Ramos (cell line): Measurements from ENCODE around the gene WNT5A.
"Not testable (repeated sequence)": the region's sequence is repeated elsewhere in the genome, so short reads cannot be mapped to it uniquely, and the experiment has no call there.

Source experiments
- in situ Hi-C: fragments of 300-500 bp; cut with MboI; formaldehyde crosslinking; loops from one replicate; pipeline ENCODE4 v1.14.3; 2022; ENCODE audit warnings: low sequenced_read_pairs; ENCODE audit not compliant: unreplicated experiment

WNT5A gene

DNA sequence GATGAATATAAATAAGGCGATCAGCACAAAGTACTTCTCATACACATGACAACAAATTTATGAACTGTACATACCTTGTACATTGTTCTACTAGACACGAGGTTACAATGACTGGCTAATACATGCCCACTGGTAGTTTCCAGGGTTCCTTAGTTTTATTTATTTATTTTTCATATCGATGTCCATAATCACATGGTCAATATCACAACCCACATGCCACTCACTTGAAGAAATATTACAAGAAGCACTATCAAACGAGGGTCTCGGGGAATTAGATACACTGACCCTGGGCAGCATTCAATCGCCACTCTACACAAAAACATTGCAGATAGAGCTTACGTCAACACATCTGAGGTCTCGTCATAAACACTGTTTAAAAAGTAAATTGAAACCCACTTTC, 21.2 kb upstream of the WNT5A start:
- in situ Hi-C loops = no loop called here

DNA sequence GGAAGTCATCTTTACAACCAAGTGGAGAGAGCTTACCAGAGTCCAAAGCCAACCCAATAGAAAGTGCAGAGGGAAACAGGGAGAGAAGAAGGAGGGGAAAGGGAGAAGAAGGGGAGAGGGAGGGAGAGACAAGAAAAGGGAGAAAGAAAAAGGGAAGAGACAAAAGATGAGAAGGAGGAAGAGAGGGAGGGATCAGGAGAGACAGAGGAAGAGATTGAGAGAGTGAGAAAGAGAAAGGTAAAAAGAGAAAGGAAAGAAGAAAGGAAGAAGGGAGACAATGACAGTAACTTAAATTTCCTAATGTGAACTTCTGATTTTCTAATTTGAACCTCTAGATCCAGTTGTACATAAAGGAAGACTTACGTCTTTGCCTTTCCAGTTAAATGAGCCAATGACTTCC, 20.7 kb upstream of the WNT5A start:
- in situ Hi-C loops = no loop called here

GRCh38 chr3:55505776-55506175, 18.7 kb upstream of the WNT5A start:
- in situ Hi-C loops = no loop called here

GRCh38 chr3:55505102-55505501, 18.0 kb upstream of the WNT5A start:
- in situ Hi-C loops = not testable (repeated sequence)

- in situ Hi-C loops = no loop called here
Measured at GRCh38 chr3:55501905-55502304, 14.8 kb upstream of the WNT5A start.

DNA sequence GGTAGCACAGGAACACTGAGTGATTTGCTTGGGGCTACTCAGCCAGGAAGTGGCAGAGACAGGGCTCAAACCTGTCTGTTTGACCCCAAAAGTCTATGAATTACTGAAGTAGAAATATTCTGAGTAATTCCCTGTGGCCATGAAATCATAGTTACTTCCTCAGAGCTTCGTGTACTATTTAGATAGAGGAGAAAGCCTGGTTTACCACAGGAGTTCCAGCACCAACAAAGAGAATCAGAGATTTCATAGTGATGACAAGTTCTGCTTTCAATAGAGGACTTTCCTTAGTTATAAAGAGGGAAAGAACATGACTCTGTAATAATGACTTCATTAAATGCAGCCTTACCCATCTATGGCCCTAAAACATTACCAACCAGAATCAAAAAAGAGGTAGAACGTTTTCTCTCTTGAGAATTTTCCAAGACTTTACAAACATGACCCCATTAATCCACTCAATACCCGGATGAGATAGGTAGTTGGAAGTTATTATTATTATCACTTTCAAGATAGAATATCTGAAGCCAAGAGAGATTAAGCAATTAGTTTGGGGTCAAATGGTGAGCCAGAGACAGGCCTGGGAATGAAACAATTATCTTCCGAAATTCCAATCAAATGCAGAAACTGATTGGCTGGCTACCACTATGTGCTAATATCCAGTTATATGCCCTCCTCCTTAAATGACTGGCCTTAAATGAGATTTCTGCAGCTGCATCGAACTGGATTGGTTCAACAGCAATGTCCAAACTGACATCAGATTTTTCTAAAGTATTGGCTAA, 13.6 kb upstream of the WNT5A start:
- in situ Hi-C loops = no loop called here

DNA sequence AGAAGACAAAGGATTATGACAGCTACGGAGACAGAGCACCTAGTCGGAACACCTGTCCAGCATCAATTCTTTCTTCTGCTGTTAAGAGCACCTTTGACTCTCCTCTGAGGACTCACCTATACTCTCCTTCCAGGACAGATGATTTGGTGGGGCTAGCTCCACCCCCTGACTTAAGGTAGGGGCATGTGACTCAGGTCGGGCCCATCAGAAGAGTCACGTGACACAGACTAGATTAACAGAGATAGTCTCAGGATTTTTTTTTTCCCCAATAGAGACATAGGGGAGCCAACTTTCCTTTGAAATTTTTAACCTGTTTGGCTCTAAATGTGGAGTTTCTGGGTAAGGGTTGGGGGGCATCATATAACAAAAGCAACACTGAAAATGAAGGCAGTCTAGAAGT, 11.4 kb upstream of the WNT5A start:
- in situ Hi-C loops = no loop called here

- in situ Hi-C loops = no loop called here
Measured at GRCh38 chr3:55497250-55497649, 10.1 kb upstream of the WNT5A start.

- in situ Hi-C loops = no loop called here
Measured at GRCh38 chr3:55494976-55495375, 7.9 kb upstream of the WNT5A start.

GRCh38 chr3:55492976-55493375, 5.9 kb upstream of the WNT5A start:
- in situ Hi-C loops = no loop called here

DNA sequence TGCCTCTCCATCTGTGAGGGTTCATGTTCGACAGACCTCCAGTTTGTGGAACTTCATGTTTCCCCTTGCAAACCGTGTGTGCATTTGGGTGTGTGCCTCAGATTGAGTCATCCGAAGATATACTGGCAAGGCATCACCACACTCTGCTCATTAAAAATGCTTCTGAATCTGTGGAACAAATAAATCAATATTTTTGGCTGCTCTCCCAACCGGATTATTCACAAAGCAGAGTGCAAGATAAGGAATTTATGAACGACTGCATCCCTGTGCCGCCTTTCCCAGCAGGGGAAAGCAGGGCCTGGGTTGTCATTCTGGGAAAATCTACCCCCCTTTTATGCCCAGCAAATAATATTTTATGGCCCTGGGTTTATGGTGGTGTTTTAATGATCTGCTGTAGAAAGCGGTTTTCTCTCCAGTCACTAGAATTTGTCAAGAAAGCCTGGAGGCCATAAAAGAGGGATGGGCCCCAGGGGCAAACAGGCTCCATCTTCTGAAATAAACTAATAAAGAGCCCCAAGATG, 4.2 kb upstream of the WNT5A start:
- in situ Hi-C loops = no loop called here

GRCh38 chr3:55490276-55490913, 3.3 kb upstream of the WNT5A start:
- in situ Hi-C loops = no loop called here

GRCh38 chr3:55489798-55490132, 2.7 kb upstream of the WNT5A start:
- in situ Hi-C loops = no loop called here

DNA sequence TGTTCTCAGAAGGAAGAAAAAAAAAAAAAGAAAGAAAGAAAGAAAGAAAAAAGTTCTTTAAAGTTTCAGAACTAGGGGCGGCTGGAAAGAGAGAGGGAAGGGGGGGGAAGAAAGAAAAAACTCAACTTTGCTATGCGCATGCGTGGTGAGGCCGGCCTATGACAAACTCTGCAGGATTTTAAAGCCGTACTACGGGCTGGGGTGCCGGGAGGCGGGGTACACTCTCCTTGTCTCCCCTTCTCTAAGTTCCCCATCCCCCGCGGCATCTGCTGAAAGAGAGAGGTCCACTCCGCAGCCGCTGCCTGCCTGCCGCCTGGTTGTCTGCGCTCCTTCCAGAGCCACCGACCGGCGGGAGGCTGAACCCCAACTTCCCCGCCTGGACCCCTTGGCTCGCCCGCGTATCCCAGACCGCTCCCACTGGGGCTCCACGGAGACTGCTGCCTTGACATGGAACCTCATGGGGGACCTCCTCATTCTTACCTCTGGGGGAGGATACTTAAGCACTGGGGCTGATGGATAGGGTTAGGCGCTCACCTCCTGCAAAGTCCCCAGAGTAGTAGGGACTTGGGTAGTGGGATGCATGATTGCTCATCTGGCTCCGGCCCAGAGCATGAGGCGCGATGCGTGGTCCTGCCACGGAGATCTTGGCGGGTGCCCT, 1.4 kb upstream of the WNT5A start:
- in situ Hi-C loops = no loop called here

DNA sequence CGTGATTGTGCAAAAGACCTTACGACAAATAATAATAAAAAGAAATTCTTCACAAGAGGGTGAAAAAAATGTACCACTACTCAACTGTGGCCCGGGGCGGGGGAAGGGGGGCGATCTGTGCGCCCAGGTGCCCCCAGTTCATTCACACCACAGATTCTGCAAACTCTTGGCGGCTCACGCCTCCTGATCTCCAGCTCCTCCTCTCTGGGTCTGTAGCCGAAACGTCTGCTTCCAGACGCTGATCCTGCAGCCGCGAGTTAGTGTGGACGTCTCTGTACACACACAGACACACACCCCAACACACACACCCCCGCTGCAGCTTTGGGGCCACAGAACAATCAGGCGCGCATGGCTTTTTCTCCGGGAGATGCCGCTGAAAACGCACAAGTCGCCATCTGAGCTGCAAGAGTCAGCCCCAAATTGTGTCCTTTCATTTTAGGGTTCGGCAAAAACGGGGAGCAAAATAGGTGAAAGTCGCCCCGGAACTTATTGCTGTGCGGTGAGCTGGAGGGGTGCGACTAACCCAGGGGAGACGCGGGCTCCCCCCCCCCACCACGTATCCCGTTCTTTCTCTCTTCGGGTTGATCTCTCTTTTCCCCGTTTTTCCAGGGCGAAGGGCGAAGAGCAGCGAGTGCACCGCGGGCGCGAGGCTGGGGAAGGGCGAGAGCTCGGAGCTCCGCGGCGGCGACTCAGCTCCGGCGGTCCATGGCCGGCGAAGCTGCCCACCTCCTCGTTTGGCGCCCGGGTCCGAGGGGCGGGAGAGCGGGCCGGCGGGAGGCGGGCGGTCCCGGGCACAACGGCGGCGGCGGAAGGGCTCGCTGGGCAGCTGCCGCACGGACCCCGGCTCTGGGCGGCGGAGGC, 505 bp upstream of the WNT5A start:
- in situ Hi-C loops = no loop called here

DNA sequence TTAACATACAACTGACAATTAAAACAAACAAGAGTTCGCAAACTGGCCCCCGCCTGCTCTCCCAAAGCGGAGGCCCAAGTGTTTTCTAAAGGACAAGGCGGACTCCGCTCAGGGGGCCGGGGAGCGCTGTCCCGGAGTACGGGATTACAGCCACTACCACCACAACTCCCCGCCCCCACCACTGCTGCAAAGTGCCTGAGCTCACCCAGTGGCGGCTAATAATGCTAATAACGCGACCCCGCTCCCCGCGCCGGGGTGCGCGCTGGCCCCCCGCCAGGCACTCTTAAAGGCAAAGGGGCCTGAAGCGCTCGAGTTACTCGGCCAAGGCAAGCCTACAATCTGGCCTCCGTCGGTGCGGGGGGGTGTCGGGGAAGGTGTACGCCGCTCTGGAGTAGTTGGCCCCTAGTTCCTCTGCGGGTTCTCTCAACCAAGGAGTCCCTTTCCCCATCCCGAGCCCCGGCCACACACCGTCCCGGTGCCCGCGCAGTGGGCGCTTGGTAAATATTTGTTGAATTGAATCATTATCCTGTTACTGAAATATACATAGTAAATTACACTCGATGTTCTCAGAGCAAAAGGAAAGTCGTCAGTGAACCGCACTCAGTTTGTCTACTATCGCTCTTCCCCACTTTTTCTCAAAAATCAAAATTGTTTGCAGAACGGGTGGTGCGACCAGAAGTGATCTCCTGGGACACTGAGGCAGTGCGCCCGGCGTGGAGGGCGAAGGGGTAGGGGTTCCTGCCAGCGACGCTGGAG, 827 bp downstream of the WNT5A start:
- in situ Hi-C loops = no loop called here

GRCh38 chr3:55484801-55485791, 2.0 kb downstream of the WNT5A start:
- in situ Hi-C loops = no loop called here

- in situ Hi-C loops = no loop called here
Measured at GRCh38 chr3:55484191-55484689, 2.9 kb downstream of the WNT5A start.
